ENCODE data around the gene NDUFS2. TPM values are rescaled to one million over a fixed set of nuclear protein-coding genes. Genes with fewer than 3 reads are reported as not detected.

The NDUFS2 gene
- total and polyA plus RNA-seq, 9 of the 15 experiments (the other 6 are each of a cell fraction or from before 2014, with no cell fraction given), result 70.0 to 176 (median 141) TPM

- TF ChIP-seq RBFOX2 (IDR thresholded peaks at IDR 0.05; ENCODE audit: low read depth, low read length), result peak; percentile 96
- TF ChIP-seq SRSF9 (IDR thresholded peaks at IDR 0.05; ENCODE audit: borderline replicate concordance, low read depth, low read length), result no peak
- no peak for TF ChIP-seq ELK3 (CRISPR knock-in tag; IDR thresholded peaks at IDR 0.05)
- no peak for TF ChIP-seq U2AF1 (optimal IDR thresholded peaks at IDR 0.05; ENCODE audit: low read depth, low read length)
- TF ChIP-seq TCF7L2 (IDR thresholded peaks at IDR 0.05; ENCODE audit: low read depth, low read length), result no peak
- TF ChIP-seq HDAC2 (IDR thresholded peaks at IDR 0.05), result peak; percentile 68
- TF ChIP-seq COPS2 (conservative IDR thresholded peaks at IDR 0.05), result no peak
- TF ChIP-seq ZZZ3 (IDR thresholded peaks at IDR 0.05), result no peak
- no peak for TF ChIP-seq ZSCAN29 (IDR thresholded peaks at IDR 0.05)
- no peak for TF ChIP-seq ZNF444 (CRISPR knock-in tag; IDR thresholded peaks at IDR 0.05)
- TF ChIP-seq, protein P1, sequence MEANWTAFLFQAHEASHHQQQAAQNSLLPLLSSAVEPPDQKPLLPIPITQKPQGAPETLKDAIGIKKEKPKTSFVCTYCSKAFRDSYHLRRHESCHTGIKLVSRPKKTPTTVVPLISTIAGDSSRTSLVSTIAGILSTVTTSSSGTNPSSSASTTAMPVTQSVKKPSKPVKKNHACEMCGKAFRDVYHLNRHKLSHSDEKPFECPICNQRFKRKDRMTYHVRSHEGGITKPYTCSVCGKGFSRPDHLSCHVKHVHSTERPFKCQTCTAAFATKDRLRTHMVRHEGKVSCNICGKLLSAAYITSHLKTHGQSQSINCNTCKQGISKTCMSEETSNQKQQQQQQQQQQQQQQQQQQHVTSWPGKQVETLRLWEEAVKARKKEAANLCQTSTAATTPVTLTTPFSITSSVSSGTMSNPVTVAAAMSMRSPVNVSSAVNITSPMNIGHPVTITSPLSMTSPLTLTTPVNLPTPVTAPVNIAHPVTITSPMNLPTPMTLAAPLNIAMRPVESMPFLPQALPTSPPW (CRISPR knock-in tag; IDR thresholded peaks at IDR 0.05), result peak; percentile 57
- no peak for TF ChIP-seq SREBF1 (IDR thresholded peaks at IDR 0.05; ENCODE audit: borderline replicate concordance, low read depth, low read length)
- TF ChIP-seq SOX6 (IDR thresholded peaks at IDR 0.05), result no peak
- TF ChIP-seq MITF (IDR thresholded peaks at IDR 0.05), result peak; percentile 75
- TF ChIP-seq ZNF133 (CRISPR knock-in tag; IDR thresholded peaks at IDR 0.05), result no peak
- TF ChIP-seq CREB3L1 (IDR thresholded peaks at IDR 0.05; ENCODE audit: borderline replicate concordance, low read depth), result no peak
- no peak for TF ChIP-seq MTF1 (CRISPR knock-in tag; IDR thresholded peaks at IDR 0.05; ENCODE audit: borderline replicate concordance)
- no peak for TF ChIP-seq ZNF780A (CRISPR knock-in tag; IDR thresholded peaks at IDR 0.05)
- peak; percentile 60; the same call in 1 of the 2 replicates for TF ChIP-seq MTA3 (IDR thresholded peaks at IDR 0.05; ENCODE audit: borderline replicate concordance)
- peak; percentile 91 for TF ChIP-seq POLR2A (conservative IDR thresholded peaks at IDR 0.05)
- 0 out of 2 replicates have a peak, but pooled peaks have one; percentile 14 for TF ChIP-seq MTA1 (IDR thresholded peaks at IDR 0.05; ENCODE audit: borderline replicate concordance)
- TF ChIP-seq, protein P2, sequence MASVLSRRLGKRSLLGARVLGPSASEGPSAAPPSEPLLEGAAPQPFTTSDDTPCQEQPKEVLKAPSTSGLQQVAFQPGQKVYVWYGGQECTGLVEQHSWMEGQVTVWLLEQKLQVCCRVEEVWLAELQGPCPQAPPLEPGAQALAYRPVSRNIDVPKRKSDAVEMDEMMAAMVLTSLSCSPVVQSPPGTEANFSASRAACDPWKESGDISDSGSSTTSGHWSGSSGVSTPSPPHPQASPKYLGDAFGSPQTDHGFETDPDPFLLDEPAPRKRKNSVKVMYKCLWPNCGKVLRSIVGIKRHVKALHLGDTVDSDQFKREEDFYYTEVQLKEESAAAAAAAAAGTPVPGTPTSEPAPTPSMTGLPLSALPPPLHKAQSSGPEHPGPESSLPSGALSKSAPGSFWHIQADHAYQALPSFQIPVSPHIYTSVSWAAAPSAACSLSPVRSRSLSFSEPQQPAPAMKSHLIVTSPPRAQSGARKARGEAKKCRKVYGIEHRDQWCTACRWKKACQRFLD (CRISPR knock-in tag; IDR thresholded peaks at IDR 0.05), result no peak; the same call in 1 of the 2 replicates
- peak; percentile 69; the same call in 1 of the 2 replicates for TF ChIP-seq ZNF174 (CRISPR knock-in tag; IDR thresholded peaks at IDR 0.05)
Measured at GRCh38 chr1:161201836-161202712, at the start of gene NDUFS2 (continued).
